Epithelial cell of proximal tubule (primary cell): Measurements from ENCODE around the gene TICAM2. TPM values are rescaled to one million over a fixed set of nuclear protein-coding genes. Genes with fewer than 3 reads are reported as not detected.

ENCODE experiments used
- DNase-seq: peaks from one replicate; pipeline ENCODE4 v3.0.0-alpha.2; 2011; ENCODE audit warnings: low read depth
- H3K4me3 ChIP-seq: 2 replicates; pipeline ENCODE4 v1.5.1; 2011; ENCODE audit warnings: low read depth, mild to moderate bottlenecking, low read length
- CTCF ChIP-seq: conservative IDR thresholded peaks from 2 replicates; pipeline ENCODE4 v1.5.1; 2012; ENCODE audit warnings: low read depth, mild to moderate bottlenecking, low read length
- total RNA-seq: library from RNA; depleted of rRNA; stranded (reverse); fragments of >200 nt; gene quantifications from 2 replicates; pipeline ENCODE4 v1.2.3, GENCODE V29; 2015

The TICAM2 gene
- total RNA-seq, 1 donor from 2014 or later, result 1.7 TPM

- no peak for DNase-seq
- no peak for TF ChIP-seq CTCF
- H3K4me3 ChIP-seq, result no peak overlapping the region
These were observed 5.7 kb upstream of the TICAM2 start for GRCh38 chr5:115607935-115608334.

- H3K4me3 ChIP-seq, result no peak overlapping the region
- no peak for DNase-seq
- no peak for TF ChIP-seq CTCF
These were observed 3.2 kb upstream of the TICAM2 start for GRCh38 chr5:115605436-115605835.

GRCh38 chr5:115602591-115603125 is 379 bp upstream of the TICAM2 start:
- H3K4me3 ChIP-seq, result peak overlapping the region; percentile 73
- DNase-seq, result no peak
- no peak for TF ChIP-seq CTCF

- no peak for DNase-seq
- no peak for TF ChIP-seq CTCF
- H3K4me3 ChIP-seq, result peak overlapping the region; percentile 73
These were observed 1.5 kb downstream of the TICAM2 start for GRCh38 chr5:115600766-115601165.

GRCh38 chr5:115599924-115600323 is 2.4 kb downstream of the TICAM2 start:
- no peak for TF ChIP-seq CTCF
- DNase-seq, result no peak
- no peak overlapping the region for H3K4me3 ChIP-seq

- TF ChIP-seq CTCF, result no peak
- H3K4me3 ChIP-seq, result no peak overlapping the region
- no peak for DNase-seq
These were observed 2.8 kb downstream of the TICAM2 start for GRCh38 chr5:115599502-115599901.
